Activated T-helper 1 cell treated with Interleukin-2 at 50 U/mL for 16 hours (primary cell): ENCODE results near the gene ADAMTS16.

Experiments used
- DNase-seq: peaks from one replicate; pipeline ENCODE4 v3.0.0-alpha.2; 2020; ENCODE audit warnings: low read depth

The ADAMTS16 gene

DNA sequence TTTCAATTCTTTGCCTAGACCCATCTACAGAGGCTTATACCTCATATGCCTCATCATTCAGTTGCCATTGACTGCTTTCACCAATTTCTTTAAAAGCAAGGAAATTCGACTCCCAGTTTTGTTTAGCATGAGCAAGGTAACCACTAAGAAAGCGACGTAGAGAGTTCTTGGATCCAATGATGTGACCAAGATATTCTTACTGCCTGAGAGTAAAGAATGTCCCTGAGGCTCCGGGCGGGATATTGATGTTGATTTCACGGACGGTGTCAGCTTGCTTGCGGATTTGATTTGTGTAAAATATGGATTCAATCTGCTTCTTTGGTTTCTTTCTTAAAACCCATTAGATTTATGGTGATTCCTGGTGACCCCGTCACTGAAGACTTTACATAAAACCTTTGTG, 147.3 kb downstream of the ADAMTS16 start:
- DNase-seq, result no peak

DNA sequence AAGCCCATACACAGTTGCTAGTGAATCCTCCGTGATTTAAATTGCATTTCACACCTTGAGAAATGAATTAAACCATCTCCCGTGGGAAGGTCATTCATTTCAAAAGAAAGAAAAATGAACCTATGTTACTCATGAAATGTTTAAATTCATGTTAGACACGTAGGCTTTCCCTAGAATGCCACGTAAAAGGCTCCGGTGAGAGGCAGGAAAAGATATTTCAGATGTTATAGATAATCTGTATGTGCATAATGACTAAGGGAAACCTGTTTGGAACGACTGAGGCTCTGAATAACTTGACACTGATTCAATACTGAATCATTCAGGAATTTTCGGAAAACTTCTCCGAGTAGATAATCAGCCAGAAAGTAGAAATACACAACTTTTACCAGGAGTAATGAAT, 148.1 kb downstream of the ADAMTS16 start:
- no peak for DNase-seq

DNA sequence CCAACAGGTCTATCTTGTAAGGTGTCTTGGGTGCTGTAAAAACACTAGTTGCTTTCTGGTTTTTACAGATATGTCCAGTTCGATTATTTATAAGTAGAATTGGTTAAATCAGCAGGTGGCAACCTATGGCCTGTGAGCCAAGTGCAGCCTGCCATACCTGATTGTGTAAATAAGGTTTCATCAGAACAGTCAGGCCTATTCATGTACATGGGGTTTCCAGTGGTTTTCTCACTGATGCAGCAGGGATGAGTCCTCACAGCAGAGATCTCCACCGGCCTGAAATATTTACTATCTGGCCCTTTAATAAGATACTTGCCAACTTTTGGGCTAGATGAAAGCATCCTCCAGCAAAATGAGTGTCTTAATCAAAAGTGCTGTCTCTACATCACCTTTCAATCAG, 149.4 kb downstream of the ADAMTS16 start:
- DNase-seq, result no peak

DNA sequence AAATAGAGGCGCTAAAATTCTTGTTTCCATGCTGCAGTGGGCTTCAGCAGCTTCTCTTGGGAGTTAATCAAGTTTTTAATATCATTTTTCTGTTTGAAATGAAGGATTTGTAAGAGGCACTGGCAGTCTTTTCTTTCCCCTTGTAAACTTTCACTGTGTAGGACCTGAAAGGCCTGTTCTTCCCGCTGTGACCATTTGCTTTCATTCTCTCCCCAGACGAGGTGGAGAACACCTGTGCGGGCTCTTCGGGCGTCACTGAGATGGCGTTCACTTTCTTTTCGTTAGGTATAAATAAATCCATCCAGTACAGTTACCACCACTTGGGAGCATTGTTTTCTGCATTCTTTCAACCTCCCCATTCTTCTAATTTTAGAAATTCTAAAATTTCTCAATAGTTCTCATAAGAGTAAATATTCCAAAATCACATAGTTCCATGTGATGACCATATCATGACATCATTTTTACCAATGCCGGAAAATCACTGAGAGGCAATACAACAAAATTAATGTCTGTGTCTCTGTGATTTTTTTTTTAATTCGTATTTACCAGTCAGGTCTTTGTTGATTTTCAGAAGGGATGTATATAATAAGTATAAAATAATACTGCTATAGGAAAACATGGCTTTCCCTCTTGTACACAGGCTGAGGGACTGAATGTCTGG, 150.7 kb downstream of the ADAMTS16 start:
- DNase-seq, result no peak

DNA sequence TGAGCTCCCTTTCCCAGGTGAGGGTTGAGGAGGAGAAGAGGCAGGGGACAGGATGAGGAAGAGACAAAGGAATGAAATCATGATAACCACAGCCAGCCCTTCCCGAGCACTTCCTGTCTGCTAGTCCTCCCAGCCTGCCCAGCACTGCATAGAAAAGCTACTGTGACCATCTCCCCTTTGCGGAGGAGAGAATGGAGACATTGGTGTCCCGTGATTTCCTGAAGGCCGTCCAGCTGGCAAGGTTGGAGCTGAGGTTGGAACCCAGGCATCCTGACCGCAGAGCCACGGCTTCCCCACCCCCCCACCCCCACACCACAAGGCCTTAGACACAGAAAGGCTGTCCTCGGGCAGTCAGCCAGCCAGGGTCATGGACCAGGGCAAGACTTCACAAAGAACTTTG, 151.2 kb downstream of the ADAMTS16 start:
- no peak for DNase-seq

DNA sequence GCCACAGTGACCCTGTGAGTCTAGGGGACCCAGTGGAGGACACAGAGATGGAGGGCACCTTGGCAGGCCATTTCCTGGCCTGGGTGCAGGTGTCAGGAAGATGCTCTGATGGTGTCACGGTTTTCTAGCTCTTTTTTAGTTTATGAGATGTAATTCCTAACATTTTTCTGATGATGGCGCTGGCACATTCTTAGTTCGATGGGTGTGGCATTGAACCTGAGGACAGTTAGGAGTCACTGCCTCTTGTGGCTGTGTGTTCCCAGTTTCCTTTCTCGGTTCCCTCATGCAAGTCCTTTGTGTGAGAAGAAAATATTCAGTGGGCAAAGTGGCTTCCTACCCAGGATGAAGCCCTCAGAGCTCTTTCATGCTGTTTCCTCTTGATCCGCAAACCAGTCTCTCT, 152.9 kb downstream of the ADAMTS16 start:
- DNase-seq, result no peak

DNA sequence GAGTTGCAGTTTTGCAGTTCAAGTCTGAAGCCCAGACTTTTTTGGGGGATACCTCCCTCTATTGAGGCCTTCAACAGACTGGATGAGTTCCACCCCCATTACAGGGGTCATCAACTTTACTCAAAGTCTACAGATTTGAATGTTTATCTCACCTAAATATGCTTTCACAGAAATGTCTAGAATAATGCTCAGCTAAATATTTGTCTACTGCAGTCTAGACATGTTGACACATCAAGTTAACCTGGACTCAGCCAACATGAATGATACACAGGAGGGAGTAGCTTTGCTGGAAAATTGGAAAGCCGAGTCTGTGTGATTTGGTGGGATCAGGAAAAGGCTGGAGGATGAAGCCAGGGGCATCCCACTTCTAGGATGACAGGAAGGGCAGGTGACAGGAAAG, 154.3 kb downstream of the ADAMTS16 start:
- no peak for DNase-seq

DNA sequence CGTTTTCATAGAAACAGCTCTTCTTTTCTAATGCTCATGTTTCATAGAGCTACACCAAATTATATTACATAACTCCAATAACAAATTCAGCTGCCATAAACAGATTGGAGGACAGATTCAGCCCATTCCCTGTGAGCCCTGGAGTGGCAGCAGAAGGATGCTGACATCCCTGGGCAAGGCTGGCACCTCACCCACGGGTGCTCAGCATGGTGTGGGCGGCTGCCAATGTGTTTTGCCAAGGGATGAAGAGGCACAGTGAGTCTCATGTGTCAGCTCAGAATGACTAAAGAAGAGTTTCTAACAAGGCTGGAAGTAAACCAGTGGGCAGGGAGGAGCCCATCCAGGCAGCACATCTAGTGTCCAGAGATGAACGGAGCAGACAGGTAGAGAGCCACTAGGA, 155.2 kb downstream of the ADAMTS16 start:
- no peak for DNase-seq

DNA sequence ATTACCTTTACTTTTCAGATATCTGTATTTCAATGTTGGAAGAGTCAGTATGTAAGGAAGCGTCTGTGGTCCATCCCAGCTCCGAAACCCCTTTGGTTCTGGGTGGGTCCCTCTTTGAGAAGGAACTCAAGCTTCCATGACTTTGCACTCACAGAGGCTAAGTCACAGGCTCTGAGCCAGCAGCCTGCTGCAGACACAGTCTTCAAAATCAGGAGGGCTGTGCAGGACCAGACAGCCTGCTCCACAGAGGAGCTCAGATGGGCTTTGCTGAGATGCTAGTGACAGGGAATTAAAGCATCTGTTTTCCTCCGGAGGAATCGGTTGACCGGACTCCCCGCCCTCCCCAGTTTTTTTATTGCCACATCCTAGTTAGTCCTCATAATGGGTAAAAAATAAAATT, 155.9 kb downstream of the ADAMTS16 start:
- DNase-seq, result no peak

DNA sequence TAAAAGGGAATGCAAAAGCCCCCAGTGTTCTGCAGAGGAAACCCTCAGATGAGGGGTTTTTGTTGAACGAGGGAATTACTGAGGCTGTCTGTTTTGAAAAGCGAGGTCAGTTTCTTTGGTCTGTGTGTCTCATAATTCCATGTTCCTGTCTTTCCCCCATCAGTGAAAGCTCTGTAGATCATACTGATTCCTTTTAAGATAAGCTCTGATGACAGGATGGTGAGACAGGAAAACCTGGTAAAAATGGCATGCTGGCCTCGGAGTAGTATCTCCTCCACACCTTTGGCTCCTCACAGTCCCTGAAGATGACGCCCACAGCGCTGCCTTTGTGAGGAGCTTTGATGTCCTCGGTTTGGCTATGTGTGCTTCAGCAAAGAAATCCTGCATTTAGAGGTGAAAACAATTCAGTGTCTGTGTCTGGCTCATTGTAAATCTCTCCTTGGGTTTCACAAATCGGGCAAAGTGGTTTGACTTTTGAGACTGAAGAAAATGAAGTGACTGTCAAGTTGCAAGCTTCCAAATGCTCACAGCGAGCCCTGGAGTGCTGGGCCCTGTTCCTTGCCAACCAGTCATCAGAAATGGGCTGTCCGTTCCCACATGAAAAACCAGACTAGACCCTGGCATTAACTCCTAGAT, 157.4 kb downstream of the ADAMTS16 start:
- DNase-seq, result no peak

DNA sequence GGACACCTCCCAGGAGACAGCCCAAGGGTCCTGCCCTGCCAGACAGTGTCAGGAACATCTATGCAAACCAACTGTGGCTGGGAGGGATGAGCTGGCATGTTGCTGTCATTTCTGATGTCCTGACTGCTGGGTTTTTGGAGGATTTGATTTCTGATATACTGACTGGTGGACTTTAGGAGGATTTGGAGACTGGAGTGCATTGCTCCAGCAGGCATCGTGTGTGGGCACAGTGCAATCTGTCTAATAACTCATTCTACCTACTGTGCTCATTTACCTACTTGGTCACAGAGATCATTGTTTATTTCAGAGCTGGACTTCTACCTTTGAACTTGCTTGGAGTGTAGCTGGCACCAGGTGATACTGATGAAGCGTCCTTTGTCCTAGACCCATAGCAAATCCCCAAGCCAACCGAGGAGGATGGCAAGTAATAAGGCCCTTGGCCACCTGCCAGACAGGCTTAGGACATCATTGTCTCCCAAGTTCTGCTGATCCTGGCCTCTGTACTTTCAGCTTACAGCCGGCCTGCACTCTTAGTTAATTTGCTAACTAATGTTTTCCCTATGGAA, 158.0 kb downstream of the ADAMTS16 start:
- no peak for DNase-seq

DNA sequence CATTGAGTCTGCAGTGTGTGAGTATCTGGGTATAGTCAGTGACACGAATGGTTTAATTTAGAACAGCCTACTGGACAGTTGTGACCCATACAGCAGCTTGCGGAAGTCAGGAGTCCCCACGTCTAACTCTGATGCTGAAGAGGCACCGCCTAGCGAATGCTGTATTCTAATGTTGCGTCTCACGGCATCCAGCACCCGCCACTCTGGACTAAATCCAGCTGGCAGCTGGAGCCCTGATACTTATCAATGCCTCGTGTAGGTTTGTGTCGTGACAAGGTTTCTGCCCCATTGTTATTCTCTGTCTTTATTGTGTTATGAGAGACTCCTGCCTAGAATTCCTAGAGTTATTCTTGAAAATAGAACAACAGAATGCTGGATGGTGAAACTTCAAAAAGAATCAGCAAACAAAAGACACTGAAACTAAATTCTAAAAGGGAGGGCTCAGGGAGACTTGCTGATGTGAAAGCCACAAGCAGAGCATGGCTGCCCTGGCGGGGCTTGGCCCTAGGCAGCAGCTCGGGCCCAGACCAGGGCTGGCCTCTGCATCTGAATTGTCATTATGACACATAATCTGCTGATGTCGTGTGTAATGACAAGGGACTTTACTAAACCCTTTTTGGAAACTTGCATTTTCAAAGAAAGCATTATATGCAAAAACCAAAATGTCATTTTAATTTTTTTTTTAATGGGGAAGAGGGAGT, 158.9 kb downstream of the ADAMTS16 start:
- DNase-seq, result no peak

DNA sequence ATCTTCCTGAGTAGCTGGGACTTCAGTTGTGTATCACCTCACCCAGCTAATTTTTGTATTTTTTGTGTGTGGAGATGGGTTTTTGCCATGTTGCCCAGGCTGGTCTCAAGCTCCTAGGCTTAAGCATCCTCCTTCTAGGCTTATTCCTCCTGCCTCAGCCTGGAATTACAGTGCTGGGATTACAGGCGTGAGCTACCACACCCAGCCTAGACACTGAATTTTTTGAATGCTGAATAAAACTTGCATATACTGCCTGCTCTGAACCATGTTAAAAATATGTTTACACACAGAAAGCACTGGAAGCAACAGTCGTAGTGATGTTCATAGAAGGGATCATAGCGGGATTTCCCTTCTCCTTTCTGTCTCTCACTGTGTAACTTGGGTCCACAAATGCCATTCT, 161.0 kb downstream of the ADAMTS16 start:
- DNase-seq, result no peak

DNA sequence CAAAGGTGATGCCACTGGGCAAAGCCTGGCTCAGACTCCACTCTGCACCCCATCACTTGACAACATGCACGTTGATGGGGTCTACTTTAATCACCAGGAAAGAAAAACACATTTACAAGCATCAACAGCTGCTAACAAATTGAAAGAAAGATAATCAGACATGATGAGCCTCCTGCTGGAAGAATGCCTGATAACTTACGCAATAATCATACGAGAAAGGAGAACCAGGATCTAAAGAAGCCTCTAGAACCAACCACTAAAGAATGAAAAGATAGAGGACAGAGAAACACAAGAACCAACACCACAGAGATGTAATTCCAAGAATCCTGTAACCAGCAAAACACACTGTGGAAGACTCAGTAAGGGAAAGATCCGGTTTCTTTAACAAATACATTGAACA, 162.1 kb downstream of the ADAMTS16 start:
- DNase-seq, result no peak

DNA sequence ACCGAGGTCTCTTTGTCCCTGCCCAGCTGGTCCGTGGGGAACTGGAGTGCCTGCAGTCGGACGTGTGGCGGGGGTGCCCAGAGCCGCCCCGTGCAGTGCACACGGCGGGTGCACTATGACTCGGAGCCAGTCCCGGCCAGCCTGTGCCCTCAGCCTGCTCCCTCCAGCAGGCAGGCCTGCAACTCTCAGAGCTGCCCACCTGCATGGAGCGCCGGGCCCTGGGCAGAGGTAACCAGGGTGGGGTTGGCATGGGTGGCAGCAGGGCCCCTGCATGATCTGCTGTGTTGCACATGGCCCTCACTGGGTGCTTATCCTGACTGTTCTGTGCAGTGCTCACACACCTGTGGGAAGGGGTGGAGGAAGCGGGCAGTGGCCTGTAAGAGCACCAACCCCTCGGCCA, 163.1 kb downstream of the ADAMTS16 start:
- DNase-seq, result no peak

DNA sequence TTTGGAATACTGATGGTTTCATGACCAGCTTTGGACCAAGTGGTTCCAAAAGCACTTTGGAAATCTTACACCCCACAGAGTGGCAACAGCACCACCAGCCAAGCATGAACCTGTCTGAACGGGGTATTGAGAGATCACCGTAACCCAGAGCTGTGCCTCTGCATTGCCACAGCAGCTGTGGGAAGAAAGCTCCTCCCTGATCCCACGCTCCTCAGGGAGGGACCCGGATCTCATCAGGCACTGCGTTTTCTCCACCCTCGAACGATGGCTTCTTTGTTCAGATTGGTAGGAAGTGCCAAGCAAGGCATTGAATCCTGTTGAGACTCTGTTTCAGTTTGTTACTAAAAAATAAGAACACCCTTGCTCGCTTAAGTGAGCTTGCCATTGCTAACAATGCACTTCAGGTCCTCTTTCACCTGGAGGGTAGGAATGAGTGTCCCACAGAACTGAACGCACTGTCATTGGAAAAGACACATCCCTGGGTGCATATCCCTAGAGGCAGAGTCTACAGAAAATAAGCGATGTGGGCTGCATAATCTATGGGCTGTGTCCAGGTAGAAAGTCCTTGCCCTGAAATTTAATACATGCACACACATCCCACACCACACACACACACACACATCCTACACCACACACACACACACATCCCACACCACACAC, 164.4 kb downstream of the ADAMTS16 start:
- DNase-seq, result no peak

DNA sequence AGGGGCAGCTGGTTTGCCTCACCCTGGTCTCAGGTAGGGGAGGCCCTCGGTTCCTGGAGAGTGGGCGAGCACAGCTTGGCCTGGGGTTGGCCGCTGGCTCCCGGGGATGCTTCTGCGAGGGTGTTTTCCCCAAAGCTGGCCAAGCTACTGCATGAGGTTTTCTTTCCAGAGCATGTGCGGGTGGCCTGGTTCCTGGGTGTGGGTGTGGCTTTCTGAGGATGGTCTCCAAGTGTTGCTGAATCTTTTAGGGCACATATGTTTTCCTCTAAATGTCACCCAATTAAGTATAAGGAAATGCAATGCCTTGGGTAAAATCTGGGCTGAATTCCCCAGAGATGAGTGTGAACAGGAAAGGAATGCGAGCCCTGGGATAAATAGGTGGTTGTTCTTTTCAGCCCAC, 166.6 kb downstream of the ADAMTS16 start:
- no peak for DNase-seq

DNA sequence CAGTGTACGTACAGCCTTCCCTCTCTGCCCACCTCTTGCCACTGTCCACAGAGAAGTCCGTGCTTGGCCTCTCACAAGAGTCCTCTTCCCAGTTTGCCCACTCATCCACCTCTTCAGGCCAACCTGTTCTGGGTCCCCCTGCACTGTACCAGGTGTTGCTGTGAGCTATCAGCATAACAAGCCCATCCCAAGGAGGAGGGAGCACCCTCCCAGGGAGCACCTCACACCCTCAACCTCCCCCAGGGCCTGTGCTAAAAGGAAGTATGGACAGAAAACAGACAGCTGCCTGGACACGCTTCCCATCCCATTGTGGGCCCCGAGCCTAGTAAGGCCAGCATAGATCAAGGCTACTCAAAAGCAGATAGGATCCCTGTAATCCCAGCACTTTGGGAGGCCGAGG, 168.2 kb downstream of the ADAMTS16 start:
- no peak for DNase-seq

DNA sequence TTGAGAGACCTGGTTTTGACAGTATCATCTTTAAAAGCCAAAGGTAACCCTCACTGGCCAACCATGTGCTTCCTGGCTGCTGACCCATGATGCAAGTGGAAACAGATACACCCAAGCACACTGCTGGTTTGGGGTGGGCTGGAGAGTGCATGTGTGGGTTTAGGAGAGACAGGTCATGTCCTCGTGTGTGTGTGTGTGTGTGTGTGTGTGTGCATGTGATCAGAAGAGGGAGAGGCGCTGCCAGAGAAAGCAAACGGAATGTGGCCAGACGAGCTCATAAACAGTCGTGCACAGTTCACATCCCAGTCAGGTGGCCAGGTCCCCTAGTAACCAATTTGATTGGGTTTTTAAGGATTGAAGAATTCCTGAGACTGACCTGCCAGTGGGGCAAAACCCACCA, 169.5 kb downstream of the ADAMTS16 start:
- no peak for DNase-seq

DNA sequence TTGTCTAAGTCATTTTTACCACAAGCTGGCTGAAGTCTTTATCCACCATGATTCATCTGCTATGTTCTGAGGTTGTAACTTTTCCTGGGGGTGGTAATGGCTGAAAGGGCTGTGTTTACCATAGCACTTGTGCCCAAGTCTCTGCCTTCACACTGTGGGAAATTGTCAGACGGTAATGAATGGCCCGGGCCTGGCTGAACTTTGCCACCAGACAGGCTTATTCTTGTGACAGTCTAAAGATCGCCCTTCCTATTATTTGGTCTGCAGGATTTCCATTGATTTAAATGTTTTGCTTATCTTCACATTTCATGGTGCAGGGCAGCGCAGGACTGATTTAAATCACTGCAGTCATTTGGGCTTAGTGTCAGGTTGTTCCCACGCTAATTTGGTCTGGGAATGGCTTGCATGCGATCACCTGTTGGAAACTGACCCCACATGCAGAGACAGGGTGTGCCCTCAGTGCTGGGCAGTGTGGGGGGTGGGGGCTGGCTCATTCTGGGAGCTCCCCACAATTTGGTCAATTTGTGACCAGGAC, 173.0 kb downstream of the ADAMTS16 start:
- no peak for DNase-seq

DNA sequence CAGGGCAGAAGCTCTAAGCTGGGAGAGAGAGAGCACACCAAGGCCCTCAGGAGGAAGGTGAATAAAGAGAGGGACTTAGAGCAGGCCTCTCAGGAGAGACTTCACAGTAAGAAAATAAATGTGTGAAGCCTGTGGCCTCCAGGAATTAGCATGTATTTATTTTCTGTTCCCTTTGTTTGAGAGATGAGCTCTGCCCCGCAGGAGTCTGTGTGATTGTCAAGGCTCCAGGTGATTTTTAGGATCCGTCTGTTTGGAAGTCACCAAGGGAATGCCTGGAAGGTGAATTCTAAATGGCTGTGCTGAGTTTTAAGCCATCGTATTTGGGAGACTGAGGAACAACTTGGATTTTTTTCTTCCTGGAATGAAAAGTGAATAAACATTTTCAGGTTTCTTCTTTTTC, 174.0 kb downstream of the ADAMTS16 start:
- DNase-seq, result no peak

DNA sequence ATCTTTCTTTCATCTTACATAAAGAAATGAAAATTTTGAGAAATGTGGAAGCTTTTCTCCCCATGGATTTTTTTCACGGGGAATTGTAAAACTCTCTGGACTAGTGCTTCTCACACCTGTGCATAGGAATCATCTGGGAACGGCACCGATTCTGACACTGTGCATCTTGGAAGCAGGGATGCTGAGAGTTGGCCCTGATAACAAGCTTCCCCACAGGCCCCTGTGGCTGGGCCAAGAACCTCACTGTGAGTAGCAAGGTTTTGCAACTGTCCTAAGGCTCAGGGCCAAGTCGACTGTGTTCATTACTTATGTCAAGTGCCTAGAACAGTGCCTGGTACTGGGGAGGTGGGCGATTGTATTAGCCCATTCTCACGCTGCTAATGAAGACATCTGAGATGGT, 174.5 kb downstream of the ADAMTS16 start:
- DNase-seq, result no peak
